Mucosa of gallbladder (tissue), 1 donor: ENCODE measurements around the gene REC114. TPM values are rescaled to one million over a fixed set of nuclear protein-coding genes. Genes with fewer than 3 reads are reported as not detected.
A peak's percentile ranks its signal among the peaks of the same experiment; 100 is the strongest.
"Not testable (repeated sequence)": the region's sequence is repeated elsewhere in the genome, so short reads cannot be mapped to it uniquely, and the experiment has no call there.

ENCODE experiments used
- DNase-seq: peaks from one replicate; pipeline ENCODE4 v3.0.0-alpha.2; 2020; ENCODE audit warnings: low spot score
- total RNA-seq: library from RNA; stranded (reverse); gene quantifications from one replicate; pipeline ENCODE4 v1.2.1, GENCODE V29; 2021
- donor health status: DM: no; HTN: no; CAD: no.

The REC114 gene
- total RNA-seq, 1 donor from 2014 or later = not detected

DNA sequence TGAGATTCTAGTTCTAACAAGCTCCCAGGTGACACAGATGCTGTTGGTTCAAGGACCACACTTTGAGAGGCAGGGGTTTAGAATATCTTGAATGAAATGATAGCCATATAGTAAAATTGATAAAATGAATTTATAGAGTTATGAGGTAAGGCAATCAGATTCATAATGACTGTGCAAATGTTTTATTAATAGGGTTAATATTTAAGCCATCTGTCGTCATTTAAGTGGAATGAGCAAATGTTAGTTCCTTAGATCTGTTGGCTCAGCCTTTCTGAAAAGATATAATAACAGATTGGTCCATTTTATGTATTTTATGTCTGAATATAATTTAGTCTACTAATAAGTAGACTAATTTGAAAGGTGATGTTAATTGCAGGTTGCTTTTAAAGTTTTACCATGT lies 12.9 kb downstream of the REC114 start:
- no peak for DNase-seq

DNA sequence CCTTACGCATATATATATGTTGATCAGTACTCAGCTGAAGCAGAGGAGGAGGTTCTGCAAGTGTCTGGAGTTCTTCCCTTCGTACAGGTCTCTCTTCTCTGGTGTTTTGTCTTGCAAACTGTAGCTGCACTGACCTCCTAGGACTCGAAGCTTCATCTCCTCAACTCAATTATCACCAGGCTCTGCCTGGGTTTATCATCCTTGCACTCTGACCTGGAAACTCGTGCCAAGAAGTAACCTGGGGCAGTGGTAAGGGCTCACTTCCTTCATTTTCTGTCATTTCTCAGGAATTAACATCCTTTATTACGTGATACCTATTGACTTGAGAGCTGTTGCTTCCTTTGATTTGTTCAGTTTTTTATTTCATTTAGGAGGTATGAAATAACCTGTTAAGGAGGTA lies 14.4 kb downstream of the REC114 start:
- DNase-seq = no peak

DNA sequence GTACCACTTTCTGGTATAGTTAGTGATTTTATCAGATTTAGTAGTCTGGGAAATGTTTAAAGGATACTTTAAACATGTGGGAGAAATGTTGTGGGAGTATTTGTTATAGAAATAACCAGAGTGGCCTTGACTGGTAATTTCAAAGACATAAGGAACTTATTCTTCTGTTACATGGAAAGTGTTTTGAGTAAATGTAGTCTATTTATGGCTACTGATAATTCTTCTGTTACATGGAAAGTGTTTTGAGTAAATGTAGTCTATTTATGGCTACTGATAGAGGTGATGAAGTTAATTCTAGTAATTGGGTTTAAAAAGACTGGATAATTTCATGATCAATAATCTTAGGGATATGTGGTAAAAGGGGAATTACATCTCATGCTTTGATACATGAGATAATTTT lies 17.7 kb downstream of the REC114 start:
- no peak for DNase-seq

DNA sequence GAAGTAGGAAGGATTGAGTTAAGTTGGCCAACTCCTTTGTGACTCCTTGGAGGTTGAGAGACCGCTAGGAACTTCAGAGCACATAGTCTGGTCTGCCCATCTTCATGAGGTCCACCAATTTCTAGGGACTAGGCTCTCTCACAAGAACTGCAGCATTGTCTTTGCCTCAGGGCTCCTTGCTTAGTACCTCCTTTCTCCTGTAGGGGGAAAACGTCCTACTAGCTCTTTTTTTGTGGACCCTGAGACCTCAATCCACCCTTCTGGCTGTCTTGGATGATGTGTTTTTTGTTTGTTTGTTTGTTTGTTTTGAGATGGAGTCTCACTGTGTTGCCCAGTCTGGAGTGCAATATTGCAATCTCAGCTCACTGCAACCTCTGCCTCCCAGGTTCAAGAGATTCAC lies 21.6 kb downstream of the REC114 start:
- no peak for DNase-seq

DNA sequence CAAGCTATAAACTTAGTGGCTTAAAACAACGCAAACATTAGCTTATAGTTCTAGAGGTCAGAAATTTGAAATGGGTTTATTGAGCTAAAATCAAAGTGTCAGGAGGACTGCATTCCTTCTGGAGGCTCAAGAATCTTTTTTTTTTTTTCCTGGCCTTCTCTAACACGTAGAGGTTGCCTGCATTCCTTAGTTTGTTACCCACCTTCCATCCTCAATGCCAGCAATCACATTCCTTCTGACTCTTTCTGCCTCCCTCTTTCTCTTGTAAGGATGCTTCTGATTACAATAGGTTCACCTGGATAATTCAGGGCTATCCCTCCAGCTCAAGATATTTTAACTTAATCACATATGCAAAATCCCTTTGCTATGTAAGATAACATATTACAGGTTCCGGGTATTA lies 24.8 kb downstream of the REC114 start:
- no peak for DNase-seq

DNA sequence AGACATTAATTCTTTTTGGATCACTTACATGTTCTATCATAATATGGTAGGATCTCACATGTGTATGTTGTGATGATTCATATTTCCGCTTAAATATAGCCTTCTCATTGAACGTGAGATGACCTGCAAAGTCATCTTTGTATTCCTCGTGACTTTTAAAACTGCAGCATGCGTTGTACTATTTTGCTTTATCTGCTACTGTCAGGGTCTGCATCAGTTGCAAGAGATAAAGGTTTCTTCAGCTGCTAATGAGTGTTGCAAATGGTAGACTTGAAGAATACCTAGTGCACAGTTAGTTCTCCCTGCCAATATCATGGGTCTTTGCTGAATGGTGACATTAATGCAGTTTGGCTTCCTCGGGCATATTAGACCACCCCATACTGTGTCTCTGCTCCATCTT lies 31.8 kb downstream of the REC114 start:
- no peak for DNase-seq

DNA sequence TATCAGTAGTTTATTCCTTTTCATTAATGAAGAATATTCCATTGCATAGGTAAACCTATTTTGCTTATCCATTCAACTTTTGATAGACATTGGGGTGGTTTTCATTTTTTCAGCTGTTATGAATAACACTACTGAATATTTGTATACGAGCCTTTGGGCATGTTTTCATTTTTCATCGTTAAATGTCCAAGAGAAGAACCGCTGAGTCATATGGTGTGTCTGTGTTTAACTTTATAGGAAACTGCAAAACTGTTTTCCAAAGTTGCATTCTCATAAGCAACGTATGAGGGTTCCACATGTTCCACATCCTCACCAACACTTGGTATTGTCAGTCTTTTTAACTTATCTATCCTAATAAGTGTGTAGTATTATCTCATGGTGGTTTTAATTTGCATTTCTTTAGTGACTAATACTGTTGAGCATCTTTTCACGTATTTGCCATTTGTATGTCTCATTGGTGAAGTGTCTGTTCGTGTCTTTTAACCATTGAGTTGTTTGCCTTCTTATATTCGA lies 33.8 kb downstream of the REC114 start:
- DNase-seq = no peak

DNA sequence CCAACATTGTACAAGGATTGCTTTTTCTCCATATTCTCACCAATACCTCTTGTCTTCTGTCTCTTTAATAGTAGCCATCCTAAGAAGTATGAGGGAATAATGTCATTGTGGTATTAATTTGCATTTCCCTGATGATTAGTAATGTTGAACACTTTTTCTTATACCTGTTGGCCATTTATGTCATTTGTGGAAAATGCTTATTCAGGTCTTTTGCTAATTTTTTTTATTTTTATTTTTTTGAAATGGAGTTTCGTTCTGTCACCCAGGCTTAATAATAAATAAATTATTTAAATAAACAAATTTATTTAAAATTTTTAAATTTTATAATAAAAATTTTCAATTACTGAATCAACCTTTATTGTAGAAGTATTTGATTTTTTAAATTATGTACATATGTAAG lies 37.1 kb downstream of the REC114 start:
- no peak for DNase-seq

DNA sequence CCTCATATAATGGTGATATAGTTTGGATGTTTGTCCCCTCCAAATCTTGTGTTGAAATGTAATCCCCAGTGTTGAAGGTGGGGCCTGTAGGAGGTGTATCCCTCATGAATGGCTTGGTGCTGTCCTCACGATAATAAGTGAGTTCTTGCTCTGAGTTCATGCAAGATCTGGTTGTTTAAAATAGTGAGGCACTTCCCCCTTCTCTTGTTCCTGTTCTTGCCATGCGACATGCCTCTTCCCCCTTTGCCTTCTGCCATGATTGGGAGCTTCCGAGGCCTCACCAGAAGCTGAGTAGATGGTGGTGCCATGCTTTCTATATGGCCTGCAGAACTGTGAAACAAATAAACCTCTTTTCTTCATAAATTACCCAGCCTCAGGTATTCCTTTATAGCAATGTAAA lies 39.2 kb downstream of the REC114 start:
- no peak for DNase-seq

DNA sequence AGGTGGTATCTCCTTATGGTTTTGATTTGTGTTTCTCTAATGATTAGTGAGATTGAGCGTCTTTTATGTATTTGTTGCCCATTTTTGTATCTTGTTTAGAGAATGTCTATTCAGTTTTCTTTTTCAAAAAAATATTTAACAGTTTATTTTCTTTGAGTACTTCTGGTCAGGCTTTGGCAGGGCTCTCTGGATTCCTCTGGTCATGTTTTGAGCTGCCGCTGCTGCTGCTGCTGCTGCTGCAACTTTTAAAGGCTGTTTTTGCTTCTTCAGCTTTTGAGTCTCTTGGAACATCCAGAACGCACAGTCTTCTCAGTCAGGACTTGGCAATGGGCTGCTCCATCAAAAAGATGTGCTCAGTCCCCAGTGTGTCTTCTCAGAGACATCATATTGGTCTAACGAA lies 40.1 kb downstream of the REC114 start:
- peak; percentile 25 for DNase-seq

DNA sequence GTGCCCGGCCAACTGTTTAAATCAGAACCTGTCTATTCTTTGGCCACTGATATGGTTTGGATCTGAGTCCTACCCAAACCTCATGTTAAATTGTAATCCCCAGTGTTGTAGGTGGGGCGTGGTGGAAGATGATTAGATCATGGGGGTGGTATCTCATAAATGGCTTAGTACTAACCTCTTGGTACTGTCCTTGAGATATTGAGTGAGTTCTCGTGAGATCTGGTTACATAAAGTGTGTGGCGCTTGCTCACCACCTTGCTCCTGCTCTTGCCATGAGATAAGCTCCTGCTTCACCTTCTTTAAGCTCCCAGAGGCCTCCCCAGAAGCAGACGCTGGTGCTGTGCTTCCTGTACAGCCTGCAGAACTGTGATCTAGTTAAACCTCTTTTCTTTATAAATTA lies 42.4 kb downstream of the REC114 start:
- no peak for DNase-seq

DNA sequence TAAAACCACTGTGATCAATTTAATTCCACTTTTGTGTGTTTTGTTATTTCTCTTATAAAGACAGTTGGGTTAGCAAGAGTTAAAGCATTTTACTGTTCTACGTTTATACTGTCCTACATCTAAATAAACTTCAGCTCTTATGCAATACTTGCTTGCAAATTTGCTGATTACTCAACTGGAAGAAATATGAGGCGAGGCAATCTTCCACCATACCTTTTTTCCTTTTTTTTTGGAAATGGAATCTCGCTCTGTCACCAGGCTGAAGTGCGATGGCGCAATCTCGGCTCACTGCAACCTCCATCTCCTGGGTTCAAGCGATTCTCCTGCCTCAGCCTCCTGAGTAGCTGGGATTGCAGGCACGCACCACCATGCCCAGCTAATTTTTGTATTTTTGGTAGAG lies 42.9 kb downstream of the REC114 start:
- DNase-seq = not testable (repeated sequence)

DNA sequence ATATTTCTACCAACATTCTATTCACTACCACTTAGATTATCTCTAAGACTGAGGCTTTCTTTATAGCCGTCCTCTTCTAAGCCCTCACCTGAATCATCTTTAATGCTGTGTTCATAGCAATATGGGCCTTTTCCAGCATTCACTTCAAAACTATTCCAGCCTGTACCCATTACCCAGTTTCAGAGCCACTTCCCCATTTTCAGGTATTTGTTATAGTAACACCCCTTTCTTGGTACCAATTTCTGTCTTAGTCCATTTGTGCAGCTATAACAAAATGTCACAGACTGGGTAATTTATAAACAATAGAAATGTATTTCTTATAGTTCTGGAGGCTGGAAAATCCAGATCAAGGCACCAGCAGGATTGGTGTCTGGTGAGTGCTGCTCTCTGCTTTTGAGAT lies 45.7 kb downstream of the REC114 start:
- no peak for DNase-seq

DNA sequence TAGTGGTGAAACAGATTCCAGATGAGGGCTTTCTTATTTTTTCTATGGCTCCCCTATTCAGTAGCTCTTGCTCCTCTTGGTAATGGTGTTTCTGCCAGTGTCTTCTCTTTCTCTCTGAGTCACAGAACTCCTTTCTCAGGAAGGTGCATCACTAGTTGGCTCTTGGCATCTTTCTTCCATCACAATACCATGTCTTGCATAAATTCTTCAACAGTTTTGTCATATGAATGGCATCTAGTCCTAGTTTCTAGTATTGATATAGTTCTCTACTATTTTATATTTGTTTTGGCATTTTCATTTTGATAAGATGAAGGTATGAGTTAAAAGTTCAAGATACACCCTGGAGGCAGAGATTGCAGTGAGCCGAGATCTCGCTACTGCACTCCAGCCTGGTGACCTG lies 51.0 kb downstream of the REC114 start:
- no peak for DNase-seq

DNA sequence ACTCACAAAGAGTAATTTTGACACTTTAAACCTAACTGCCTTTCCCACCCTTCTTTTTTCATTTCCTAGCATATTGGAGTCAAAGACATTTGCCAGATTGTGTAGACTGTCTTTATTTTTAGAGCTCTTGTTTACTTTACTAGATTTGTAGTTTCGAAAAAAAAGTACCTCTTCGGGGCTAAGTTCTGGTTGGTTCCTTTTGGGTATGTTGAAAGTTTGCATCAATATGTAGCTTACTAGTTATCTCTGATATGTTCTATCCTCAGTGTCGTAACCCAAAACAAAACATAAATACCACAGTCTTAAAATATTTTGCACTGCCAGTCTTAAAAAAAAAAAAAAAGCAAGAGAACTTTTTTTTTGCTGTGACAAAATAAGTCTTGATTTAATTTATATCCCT lies 52.2 kb downstream of the REC114 start:
- DNase-seq = no peak

DNA sequence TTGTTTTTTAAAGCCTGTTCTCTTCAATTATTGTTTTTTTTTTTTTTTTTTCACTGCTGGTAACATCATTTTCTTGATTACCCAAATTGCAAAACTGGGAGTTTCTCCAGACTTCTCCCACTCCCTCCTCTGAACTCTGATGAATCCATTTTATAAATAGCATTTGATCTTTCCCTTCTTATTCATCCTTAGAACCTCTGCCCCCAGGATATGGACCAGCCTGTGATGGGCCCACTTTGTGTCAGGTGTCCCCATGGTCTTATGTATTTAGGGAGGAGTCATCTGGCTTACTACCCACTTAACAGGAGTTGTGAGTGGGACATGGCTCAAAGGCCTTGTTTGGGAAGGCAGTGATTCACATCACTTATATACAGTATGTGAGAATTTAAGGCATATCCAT lies 57.7 kb downstream of the REC114 start:
- DNase-seq = no peak

DNA sequence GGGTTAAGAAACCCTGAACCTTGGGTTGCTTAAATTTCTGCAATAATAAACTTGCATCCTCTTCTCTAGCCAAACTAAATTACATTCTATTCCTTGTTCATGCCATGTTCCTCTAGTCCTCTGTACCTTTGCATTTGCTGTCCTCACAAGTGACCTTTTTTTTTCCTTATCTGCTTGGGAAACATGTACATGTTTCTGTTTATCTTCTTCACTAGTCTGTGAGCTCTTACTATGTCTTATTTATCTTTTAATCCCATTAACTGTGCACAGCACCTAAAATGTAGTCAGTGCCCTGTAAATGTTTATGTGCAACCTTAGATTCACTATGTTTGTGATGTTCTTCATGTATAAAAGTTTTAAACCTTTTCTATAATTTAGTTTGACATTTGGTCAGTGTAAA lies 61.9 kb downstream of the REC114 start:
- DNase-seq = no peak

DNA sequence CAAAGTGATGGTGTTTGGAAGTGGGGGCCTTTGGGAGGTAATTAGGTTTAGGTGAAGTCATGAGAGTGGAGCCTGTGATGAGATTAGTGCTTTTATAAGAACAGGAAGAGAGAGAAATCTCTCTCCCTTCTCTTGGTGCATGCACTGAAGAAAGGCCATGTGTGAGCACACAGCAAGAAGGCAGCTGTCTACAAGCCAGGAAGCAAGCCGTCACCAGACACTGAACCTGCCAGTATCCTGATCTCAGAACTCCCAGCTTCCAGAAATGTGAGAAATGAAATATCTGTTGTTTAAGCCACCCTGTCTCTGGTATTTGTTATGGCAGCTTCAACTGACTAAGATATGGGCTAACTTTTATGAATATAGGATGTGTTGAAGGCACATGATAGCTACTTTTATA lies 72.6 kb downstream of the REC114 start:
- DNase-seq = no peak

DNA sequence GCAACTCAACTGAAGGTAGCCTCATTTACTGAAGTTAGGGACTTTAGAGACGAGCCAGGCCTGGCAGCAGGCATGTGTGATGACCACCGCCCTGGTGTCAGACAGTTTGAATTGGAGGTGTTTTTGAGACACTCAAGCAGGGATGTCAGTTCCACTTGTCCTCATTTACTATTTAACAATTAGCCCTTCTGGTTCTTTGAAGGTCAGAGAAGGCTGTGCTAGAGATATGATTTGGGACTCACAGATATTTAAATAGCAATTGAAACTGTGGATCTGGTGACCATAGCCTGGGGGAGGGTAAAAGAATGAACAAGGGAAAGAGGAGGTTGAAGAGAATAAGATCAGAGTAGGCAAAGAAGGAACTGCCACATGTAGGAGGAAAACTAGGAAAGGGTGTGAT lies 74.6 kb downstream of the REC114 start:
- DNase-seq = no peak

DNA sequence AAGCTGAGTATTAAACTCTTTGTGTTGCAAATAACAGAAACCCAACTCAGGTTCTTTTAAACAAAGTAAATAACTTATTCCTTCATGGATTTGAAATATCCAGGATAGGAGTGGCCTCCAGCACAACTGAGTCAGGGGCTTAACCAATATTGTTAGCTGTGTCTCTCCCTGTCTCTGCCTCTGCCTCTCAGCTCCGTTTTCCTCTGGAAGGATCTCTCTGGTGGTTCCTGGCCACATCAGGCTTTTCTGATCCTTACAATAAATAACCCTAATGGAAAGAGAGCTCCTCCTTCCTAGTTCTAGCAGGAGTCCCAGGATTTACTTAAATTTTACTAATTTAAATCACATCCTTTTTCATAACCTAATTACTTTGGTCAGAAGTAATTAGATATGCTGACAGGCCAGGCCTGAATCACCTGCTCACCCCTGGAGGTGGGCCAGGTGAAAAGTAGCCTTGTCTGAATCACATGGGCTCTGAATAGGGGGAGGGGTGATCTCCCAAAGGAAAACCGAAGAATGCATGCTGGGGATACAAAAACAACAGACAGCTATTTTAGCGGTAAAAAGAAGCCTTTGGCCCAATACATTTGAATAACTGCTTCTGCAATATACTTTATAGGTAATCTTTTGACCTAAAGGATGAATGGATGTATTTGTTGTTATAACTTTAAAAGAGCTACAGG lies 75.4 kb downstream of the REC114 start:
- DNase-seq = no peak

DNA sequence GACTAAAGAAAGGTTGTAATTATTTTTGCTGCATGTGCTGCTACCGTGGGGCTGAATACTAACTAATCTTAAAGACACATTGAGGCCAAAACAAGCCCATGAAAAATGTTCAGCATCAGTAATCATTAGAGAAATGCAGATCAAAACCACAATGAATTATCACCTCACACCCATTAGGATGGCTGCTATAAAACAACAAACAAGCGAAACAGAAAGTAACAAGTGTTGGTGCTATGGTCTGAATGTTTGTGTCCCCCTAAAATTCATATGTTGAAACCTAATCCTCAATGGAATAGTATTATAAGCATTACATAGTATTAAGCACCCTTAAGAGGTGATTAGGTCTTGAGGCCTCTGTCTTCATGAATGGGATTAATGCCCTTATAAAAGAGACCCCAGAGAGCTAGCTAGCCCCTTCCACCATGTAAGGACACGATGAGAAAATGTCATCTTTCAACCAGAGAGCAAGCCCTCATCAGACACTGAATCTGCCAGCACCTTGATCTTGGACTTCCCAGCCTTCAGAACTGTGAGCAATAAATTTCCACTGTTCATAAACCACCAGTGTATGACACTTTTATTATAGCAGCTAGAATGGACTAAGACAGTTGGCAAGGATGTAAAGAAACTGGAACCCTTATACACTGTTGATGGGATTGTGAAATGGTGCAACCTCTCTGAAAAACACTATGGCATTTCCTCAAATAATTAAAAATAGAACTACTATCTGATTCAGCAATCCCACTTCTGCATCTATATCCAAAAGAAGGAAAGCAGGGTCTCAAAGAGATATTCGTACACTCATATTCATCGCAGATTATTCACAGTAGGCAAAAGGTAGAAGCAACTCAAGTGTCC lies 76.1 kb downstream of the REC114 start:
- DNase-seq = no peak

DNA sequence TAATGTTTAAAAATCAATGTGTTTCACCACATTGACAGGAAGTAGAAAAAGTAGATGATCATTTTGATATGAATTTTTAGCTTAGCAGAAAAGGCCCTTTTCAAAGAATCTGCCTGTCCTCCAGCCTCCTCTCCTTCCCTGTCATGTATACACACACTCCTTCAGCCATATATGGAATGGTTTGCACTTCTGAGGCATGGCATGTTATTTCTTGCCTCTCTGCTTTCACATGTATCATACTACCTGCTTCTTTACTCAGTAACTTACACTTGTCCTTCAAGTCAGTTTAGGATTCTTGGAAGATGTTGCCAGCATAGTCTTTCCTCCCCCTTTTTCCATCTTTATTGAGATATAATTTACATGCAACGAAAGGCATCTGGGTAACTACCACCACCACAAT lies 79.0 kb downstream of the REC114 start:
- no peak for DNase-seq

DNA sequence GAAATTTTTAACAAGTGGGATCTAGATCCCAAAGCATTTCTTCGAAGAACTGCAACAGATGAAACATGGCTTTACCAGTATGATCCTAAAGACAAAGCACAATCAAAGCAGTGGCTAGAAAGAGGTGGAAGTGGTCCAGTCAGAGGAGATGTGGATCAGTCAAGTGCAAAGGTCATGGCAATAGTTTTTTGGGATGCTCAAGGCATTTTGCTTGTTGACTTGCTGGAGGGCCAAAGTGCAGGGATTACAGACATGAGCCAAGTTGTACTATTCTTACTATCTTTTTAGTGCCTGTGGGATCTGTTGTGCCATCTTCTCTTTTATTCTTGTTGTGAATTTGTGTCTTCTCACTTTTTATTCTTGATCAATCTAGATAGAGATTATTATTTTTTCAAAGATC lies 82.0 kb downstream of the REC114 start:
- DNase-seq = no peak
